Measurements from ENCODE around the gene AGRN.

DNA sequence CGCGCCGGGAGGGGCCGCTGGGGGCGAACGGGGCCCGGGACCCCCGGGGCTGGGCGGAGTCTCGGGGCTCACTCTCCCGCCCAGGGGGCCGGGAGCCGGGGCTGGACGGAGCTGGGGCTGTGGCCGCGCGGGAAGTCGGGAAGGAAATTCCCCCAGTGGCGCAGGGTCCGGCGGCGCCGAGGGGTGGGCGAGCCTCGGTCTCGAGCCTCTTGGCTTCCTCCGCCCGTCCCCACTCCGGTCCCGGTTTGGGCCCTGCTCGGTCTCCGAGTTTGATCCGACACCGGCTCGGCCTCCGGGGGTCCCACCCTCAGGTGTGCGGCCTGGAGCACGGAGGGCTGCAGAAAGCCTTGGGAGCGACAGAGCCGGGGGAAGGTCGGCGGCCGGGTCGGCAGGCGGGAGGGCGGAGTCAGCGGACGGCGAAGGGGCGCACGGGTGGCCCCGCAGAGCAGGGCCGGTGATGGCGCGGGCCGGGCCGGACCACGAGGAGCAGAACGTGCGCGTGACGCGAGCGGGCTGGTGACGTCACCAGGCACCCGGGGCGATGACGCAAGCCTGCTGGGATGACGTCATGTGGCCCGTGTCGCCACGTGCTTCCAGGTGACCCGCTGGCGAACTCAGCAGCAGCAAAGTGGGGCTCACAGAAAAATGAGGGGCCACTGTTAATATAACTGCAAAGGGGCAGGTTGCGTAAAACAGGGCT, 19.4 kb upstream of the AGRN start:
- no peak for TF ChIP-seq POLR2A (IDR thresholded peaks at IDR 0.05; ENCODE audit: low read length)
- no peak for TF ChIP-seq GATA1 (IDR thresholded peaks at IDR 0.05; ENCODE audit: low read depth, low read length)

All from erythroblast (primary cell).